DND-41 (cell line): Measurements from ENCODE around the gene CHEK1.

Experiments
- ATAC-seq: fragments of 200-7000 bp; cut with Tn5 transposase; 3 replicates; pipeline ENCODE4 v1.9.1; 2021; ENCODE audit warnings: low read depth; ENCODE audit not compliant: insufficient read depth
- DNase-seq: peaks from one replicate; pipeline ENCODE4 v3.0.0-alpha.2; 2020
- H2AFZ ChIP-seq: 2 replicates; pipeline ENCODE4 v1.6.0; 2012; ENCODE audit warnings: low read depth, low read length
- H3K27ac ChIP-seq: 2 replicates; pipeline ENCODE4 v1.5.1; 2012; ENCODE audit warnings: low read length, inconsistent platforms
- H3K27me3 ChIP-seq: fragments of 200-600 bp; sonication (generic); 2 replicates; pipeline ENCODE4 v1.6.0; 2012; ENCODE audit warnings: low read length, mild to moderate bottlenecking, inconsistent platforms; ENCODE audit not compliant: insufficient read depth, poor library complexity
- H3K36me3 ChIP-seq: 2 replicates; pipeline ENCODE4 v1.5.1; 2012; ENCODE audit warnings: low read length, inconsistent platforms; ENCODE audit not compliant: insufficient read depth
- H3K4me1 ChIP-seq: 2 replicates; pipeline ENCODE4 v1.5.1; 2012; ENCODE audit warnings: mild to moderate bottlenecking, low read length; ENCODE audit not compliant: insufficient read depth
- H3K4me2 ChIP-seq: 2 replicates; pipeline ENCODE4 v1.6.0; 2012; ENCODE audit warnings: mild to moderate bottlenecking, moderate library complexity, low read length, inconsistent platforms; ENCODE audit not compliant: insufficient read depth
- H3K4me3 ChIP-seq, 2 experiments: fragments of 200-600 bp in 1 of 2; shearing (Covaris generic) in 1 of 2; 2 replicates each; pipeline ENCODE4 v1.5.1; 2012 to 2016; ENCODE audit warnings: inconsistent platforms in 2 of 2, low read length in 2 of 2, mild to moderate bottlenecking in 2 of 2, low read depth in 1 of 2, moderate library complexity in 1 of 2
- H3K79me2 ChIP-seq: 2 replicates; pipeline ENCODE4 v1.6.0; 2012; ENCODE audit warnings: low read length, inconsistent platforms; ENCODE audit not compliant: insufficient read depth
- H3K9ac ChIP-seq: 2 replicates; pipeline ENCODE4 v1.6.0; 2012; ENCODE audit warnings: low read depth, mild to moderate bottlenecking, inconsistent platforms, low read length, moderate library complexity
- H3K9me3 ChIP-seq: 2 replicates; pipeline ENCODE4 v1.5.1; 2012; ENCODE audit warnings: low read length, moderate library complexity, mild to moderate bottlenecking, inconsistent platforms; ENCODE audit not compliant: insufficient read depth, severe bottlenecking
- H4K20me1 ChIP-seq: 2 replicates; pipeline ENCODE4 v1.6.0; 2012; ENCODE audit warnings: low read length; ENCODE audit not compliant: insufficient read depth
- EZH2 ChIP-seq: IDR thresholded peaks from 3 replicates; pipeline ENCODE4 v1.6.1; 2012; ENCODE audit warnings: borderline replicate concordance, low read depth, mild to moderate bottlenecking, moderate library complexity, low read length, inconsistent platforms; ENCODE audit not compliant: severe bottlenecking
- TF ChIP-seq, protein P1 (sequence below): IDR thresholded peaks from 2 replicates; pipeline ENCODE4 v1.5.1; 2012; ENCODE audit warnings: borderline replicate concordance, low read length, moderate library complexity, mild to moderate bottlenecking; ENCODE audit not compliant: poor library complexity, severe bottlenecking; ENCODE audit errors: extremely low read depth

Gene CHEK1

DNA sequence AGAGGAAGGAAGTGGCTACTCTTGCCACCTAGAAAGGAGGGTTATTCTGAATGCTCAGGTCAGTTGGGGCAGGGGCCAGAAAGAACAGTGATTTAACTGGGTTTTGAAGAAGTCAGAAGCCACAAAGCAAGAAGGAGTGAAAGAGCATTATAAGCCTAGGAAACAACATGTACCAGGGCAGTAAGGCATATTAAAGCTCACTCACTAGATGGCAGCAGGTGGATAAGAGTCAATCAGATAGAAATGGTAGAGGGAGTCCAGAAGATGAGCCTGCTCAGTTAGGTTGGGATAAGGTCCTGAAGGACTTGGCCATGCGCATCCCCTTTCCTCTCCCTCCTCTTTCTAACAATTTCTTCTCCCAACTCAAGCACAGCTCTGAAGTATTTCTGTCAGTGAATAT, 99.2 kb downstream of the CHEK1 start:
- no peaks in the 10 kb centered on the region for H3K36me3 ChIP-seq

More for the DNA sequence above, 99.2 kb downstream of the CHEK1 start:
- no peaks in the 10 kb centered on the region for H3K4me1 ChIP-seq
- ATAC-seq = no peak
- H3K9me3 ChIP-seq = no peaks in the 10 kb centered on the region
- DNase-seq = no peak
- no peaks in the 10 kb centered on the region for H3K79me2 ChIP-seq
- H3K4me2 ChIP-seq = no peak overlapping the region
- no peak overlapping the region for H3K9ac ChIP-seq
- no peaks in the 10 kb centered on the region for H4K20me1 ChIP-seq
- H3K27ac ChIP-seq = no peak overlapping the region
- peaks cover 10% of the 10 kb centered on the region for H3K27me3 ChIP-seq
- no peak overlapping the region for H3K4me3 ChIP-seq
- H2AFZ ChIP-seq = no peak overlapping the region
- no peak for TF ChIP-seq EZH2
- TF ChIP-seq, protein P1, sequence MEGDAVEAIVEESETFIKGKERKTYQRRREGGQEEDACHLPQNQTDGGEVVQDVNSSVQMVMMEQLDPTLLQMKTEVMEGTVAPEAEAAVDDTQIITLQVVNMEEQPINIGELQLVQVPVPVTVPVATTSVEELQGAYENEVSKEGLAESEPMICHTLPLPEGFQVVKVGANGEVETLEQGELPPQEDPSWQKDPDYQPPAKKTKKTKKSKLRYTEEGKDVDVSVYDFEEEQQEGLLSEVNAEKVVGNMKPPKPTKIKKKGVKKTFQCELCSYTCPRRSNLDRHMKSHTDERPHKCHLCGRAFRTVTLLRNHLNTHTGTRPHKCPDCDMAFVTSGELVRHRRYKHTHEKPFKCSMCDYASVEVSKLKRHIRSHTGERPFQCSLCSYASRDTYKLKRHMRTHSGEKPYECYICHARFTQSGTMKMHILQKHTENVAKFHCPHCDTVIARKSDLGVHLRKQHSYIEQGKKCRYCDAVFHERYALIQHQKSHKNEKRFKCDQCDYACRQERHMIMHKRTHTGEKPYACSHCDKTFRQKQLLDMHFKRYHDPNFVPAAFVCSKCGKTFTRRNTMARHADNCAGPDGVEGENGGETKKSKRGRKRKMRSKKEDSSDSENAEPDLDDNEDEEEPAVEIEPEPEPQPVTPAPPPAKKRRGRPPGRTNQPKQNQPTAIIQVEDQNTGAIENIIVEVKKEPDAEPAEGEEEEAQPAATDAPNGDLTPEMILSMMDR = peak; percentile 45
